GM21528 (cell line): ENCODE data around the gene PCDH9.

Experiments used
- ATAC-seq: cut with Tn5 transposase; IDR thresholded peaks from one replicate; pipeline ENCODE4 v1.9.1; 2021; ENCODE audit warnings: mild to moderate bottlenecking, moderate library complexity; ENCODE audit not compliant: unreplicated experiment, low FRiP score

PCDH9 gene

GRCh38 chr13:67094952-67095351, 135.2 kb downstream of the PCDH9 start:
- no peak for ATAC-seq

DNA sequence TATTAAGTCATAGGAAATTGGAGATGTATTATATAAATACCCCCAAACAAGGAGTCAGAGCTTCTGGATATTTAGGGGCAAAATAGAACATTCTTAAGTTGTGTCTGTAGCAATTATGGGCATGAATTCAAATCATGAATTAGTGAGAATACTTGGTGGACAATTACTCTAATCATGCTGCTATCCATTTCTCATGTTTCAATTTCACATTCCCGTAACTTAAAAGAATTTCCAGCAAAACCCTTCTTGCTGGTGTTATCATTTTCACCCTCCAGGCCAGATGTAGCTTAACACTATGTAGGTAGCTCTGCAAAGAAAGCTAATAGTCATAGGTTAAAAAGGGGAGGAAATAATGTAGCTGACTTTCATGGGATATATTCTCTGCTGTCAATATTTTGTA, 136.1 kb downstream of the PCDH9 start:
- ATAC-seq = no peak

GRCh38 chr13:67091603-67092002, 138.5 kb downstream of the PCDH9 start:
- ATAC-seq = no peak

DNA sequence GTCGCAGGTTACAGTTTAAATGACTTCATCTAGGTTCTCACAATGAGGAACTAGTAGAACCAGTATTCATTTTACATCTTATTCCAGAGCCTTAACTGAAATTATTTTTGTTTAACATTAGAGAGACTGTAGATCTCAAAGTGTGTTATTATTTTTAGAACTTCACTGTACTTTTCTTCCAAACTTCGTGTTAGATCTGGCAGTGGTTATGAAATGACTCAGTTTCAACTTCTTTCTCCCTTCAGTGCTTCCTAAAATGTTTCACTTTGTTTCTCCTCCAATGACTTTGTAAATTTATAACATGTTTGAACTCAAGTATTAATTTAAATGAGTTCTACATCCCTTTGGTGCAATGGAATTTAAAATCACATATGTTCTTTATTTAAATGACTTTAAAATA, 139.3 kb downstream of the PCDH9 start:
- ATAC-seq = no peak

GRCh38 chr13:67087527-67087926, 142.6 kb downstream of the PCDH9 start:
- ATAC-seq = no peak

- no peak for ATAC-seq
These were observed 143.9 kb downstream of the PCDH9 start for GRCh38 chr13:67086260-67086659.

GRCh38 chr13:67084066-67084465, 146.1 kb downstream of the PCDH9 start:
- no peak for ATAC-seq

DNA sequence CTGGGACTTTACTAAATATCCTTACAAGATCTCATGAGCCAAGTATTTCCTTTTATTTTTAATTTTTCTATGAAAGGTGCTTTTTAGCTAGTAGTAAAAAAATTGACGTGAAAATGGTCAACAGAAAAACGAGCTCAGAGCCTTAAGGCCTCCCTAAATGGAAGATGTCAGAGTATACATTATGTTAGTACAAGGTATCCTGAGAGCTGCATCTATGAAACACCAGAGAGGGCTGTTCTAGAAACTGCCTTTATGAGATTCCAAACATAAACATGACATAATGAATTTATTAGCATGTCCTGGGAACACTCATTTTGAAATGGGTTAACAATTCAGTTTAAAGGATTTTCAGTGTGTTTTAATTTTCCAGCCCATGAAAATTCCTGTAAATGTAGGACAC, 146.6 kb downstream of the PCDH9 start:
- no peak for ATAC-seq

GRCh38 chr13:67080351-67080750, 149.8 kb downstream of the PCDH9 start:
- ATAC-seq = no peak

GRCh38 chr13:67078062-67078461, 152.1 kb downstream of the PCDH9 start:
- ATAC-seq = no peak

DNA sequence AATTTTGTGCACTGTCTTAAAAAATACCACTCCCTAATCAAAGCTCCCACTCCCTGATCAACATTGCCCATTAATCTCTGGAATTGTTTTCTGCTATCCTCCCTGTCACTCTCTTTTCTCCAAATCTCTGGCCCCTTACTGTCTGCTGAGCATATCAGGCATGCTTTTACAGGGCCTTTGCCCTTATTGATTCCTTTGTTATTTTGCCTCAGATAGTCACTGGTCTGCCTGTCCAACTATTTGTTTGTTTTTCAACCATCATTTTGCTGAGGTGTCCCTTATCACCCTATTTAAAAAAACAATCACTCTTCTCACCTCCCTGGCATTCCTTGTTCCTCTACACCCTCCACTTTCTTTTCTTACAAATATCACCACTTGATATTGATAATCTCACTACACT, 153.0 kb downstream of the PCDH9 start:
- no peak for ATAC-seq

DNA sequence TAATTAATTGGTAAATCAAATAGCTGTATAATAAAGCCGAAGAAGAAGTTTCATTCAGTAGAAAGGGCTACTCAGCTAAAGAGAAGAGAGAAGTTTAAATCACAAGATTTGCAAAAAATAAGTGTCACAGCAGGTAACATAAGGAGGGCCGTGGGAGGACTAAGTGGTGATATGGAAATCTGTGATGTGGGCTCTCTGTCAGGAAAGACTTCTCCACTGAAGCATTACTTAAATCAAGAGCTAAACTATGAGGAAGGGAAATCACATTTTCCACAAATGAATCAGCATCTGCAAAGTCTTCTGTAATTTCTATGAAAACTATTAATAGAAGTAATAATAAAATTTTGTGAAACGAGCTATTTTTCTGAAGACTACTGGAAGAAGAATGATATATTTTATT, 153.8 kb downstream of the PCDH9 start:
- ATAC-seq = no peak

- ATAC-seq = no peak
These were observed 154.9 kb downstream of the PCDH9 start for GRCh38 chr13:67075239-67075638.

DNA sequence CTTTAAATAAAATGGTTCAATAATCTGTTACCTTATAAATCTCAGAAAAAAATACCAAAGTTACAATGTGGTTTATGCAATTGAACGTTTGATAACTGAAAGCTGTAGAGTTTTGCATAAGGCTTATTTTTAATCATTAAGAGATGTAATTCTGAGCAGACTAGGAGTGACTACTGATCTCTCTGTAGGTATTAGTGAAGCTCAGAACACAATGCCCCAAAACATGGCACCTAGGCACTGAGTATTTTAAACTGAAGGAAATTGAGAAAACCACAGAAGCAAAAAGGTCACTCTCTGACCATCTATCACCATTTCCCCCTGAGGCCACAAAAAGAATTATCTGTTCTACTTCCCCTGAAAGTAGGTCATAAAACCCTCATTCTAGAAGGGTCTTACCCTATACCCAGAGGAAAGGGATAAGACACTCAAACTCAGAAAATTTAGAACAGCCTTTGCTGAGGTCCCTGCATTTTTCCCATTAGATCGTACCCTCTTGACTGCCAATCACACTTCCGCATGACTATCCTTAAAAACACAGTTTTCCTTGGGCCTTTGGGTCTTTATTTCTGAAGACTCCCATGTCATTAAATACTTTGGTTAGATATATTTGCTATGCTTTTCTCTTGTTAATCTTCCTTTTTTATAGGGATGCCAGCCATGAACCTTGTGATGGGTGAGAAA, 158.1 kb downstream of the PCDH9 start:
- no peak for ATAC-seq

- no peak for ATAC-seq
These were observed 159.8 kb downstream of the PCDH9 start for GRCh38 chr13:67070306-67070705.

DNA sequence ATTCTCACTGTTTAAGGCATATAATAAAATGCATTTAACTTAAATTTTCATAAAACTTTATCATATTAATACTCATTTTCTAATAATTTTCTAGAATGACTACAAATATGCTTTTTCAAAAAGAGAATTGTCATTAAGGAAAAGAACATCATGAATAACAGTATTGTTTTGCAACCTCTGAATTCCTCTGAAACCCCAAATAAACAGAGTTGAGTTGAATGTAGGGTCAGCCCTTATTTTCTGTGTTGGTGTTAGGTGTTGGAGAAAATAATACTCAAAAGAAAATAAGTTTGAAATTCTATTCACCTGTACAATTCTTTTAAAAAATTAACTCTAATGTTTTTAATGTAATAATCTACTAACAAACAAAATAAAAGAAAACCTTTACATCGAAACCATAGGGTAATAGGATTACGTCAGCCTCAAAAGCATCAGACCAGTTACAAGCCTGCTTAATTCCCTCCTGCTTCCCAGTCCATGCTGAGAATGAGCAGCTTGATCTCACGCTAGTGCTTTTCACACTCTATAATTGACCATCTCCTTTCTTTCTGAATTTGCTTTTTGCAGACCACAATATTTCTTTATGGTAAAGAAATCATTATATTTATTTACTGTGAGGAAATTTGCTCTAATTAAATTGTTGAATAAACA, 160.9 kb downstream of the PCDH9 start:
- ATAC-seq = no peak

- ATAC-seq = no peak
These were observed 165.2 kb downstream of the PCDH9 start for GRCh38 chr13:67064920-67065319.

GRCh38 chr13:67063036-67063435, 167.1 kb downstream of the PCDH9 start:
- no peak for ATAC-seq

DNA sequence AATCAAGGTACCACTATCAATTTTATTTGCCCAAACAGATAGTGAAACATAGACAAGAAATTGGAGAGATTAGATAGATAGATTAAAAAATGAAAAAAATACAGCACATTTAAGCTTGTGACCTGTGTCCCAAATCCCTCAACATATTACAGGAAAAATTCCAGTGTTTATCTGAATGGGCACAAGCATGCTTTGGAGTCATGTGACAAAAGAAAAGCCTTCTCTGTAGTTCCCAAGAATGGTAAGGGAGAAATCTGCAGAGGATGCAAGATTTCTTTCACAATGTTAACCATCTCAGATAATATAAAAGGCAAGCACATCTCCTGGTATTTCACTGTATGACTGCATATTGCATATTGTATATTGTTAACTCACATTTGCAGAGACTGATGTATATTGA, 168.0 kb downstream of the PCDH9 start:
- ATAC-seq = no peak

- no peak for ATAC-seq
These were observed 168.4 kb downstream of the PCDH9 start for GRCh38 chr13:67061750-67062149.

GRCh38 chr13:67052550-67053490, 177.3 kb downstream of the PCDH9 start:
- ATAC-seq = no peak
